ENCODE data around the gene ZNF638. TPM values are rescaled to one million over a fixed set of nuclear protein-coding genes. Genes with fewer than 3 reads are reported as not detected.

Gene ZNF638
- polyA plus RNA-seq, 1 of the 3 experiments (the other 2 are of a cell fraction): 28.1 TPM

DNA sequence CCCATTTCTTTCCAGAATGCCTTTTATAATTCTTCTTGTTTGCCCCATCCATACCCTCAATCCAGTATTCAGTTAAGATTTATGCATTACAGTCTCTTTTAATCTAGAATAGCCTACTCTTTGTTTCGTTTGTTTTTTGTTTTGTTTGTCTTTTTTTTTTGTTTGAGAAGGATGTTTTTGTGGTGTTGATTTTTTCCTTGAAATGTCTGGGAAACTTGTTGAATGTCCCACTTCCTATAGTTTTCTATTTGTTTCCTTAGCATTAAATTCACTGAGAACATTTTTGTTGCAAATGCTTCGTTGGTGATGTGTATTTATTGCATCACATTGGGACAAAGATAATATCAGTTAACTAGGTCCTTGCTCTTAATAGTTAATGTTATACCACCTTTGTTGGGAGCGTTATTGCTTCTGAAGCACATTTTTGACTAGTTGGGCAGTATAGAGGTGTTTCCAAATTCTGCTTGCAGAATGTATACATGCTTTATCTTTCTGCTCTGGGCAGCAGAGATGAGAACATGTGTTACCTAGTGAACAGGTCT is 28.9 kb downstream of the ZNF638 start (continued):
- TF ChIP-seq, protein P1, sequence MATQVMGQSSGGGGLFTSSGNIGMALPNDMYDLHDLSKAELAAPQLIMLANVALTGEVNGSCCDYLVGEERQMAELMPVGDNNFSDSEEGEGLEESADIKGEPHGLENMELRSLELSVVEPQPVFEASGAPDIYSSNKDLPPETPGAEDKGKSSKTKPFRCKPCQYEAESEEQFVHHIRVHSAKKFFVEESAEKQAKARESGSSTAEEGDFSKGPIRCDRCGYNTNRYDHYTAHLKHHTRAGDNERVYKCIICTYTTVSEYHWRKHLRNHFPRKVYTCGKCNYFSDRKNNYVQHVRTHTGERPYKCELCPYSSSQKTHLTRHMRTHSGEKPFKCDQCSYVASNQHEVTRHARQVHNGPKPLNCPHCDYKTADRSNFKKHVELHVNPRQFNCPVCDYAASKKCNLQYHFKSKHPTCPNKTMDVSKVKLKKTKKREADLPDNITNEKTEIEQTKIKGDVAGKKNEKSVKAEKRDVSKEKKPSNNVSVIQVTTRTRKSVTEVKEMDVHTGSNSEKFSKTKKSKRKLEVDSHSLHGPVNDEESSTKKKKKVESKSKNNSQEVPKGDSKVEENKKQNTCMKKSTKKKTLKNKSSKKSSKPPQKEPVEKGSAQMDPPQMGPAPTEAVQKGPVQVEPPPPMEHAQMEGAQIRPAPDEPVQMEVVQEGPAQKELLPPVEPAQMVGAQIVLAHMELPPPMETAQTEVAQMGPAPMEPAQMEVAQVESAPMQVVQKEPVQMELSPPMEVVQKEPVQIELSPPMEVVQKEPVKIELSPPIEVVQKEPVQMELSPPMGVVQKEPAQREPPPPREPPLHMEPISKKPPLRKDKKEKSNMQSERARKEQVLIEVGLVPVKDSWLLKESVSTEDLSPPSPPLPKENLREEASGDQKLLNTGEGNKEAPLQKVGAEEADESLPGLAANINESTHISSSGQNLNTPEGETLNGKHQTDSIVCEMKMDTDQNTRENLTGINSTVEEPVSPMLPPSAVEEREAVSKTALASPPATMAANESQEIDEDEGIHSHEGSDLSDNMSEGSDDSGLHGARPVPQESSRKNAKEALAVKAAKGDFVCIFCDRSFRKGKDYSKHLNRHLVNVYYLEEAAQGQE (IDR thresholded peaks at IDR 0.05; ENCODE audit: low read depth, low read length): no peak
- TF ChIP-seq TEAD4 (IDR thresholded peaks at IDR 0.05; ENCODE audit: borderline replicate concordance, insufficient read depth) (no peak), SMC3 (IDR thresholded peaks at IDR 0.05; ENCODE audit: low read depth, low read length) (no peak)
- TF ChIP-seq, protein P2, sequence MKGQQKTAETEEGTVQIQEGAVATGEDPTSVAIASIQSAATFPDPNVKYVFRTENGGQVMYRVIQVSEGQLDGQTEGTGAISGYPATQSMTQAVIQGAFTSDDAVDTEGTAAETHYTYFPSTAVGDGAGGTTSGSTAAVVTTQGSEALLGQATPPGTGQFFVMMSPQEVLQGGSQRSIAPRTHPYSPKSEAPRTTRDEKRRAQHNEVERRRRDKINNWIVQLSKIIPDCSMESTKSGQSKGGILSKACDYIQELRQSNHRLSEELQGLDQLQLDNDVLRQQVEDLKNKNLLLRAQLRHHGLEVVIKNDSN (IDR thresholded peaks at IDR 0.05; ENCODE audit: borderline replicate concordance, low read depth): no peak
- TF ChIP-seq, protein P3, sequence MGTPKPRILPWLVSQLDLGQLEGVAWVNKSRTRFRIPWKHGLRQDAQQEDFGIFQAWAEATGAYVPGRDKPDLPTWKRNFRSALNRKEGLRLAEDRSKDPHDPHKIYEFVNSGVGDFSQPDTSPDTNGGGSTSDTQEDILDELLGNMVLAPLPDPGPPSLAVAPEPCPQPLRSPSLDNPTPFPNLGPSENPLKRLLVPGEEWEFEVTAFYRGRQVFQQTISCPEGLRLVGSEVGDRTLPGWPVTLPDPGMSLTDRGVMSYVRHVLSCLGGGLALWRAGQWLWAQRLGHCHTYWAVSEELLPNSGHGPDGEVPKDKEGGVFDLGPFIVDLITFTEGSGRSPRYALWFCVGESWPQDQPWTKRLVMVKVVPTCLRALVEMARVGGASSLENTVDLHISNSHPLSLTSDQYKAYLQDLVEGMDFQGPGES (IDR thresholded peaks at IDR 0.05; ENCODE audit: low read depth, low read length): no peak

DNA sequence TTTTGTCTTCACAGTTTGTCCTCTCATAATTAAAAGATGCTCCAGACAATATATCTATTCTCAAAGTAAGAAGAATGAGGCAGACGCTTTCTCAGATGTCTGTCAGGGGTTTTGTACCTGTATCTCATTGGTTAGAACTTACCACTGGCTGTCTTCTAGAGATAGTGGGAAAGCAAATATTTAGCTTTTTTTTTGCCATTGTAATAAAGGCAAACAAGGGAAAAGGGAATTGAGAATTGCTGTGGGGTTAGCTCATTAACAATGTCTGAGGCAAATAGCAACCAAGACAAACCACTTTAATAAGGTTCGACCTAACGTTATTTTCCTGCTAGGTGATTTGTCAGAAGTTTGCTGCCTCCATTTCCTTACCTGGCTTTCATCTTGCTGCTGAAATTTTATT is 30.0 kb downstream of the ZNF638 start:
- POLR2A ChIA-PET: no interaction called here

More for the DNA sequence above, 30.0 kb downstream of the ZNF638 start:
- no peak overlapping the region for H2AFZ ChIP-seq (ENCODE audit: low read depth)
- no peaks in the 10 kb centered on the region for H3K9me2 ChIP-seq
- WGBS (ENCODE audit: low lambda C conversion rate): 96% methylated on average over 3 of the region's 3 CpGs
- no peaks in the 10 kb centered on the region for H3K9me3 ChIP-seq
- H3F3A ChIP-seq (replicated peaks; ENCODE audit: insufficient read depth): peaks cover 9% of the 10 kb centered on the region
- no peak for DNase-seq
- TF ChIP-seq FOSL2 (IDR thresholded peaks at IDR 0.05; ENCODE audit: borderline replicate concordance, low read depth) (no peak), GATA2 (CRISPR knock-in tag; IDR thresholded peaks at IDR 0.05) (no peak), RFX5 (IDR thresholded peaks at IDR 0.05; ENCODE audit: low read length) (no peak), NFIC (IDR thresholded peaks at IDR 0.05; ENCODE audit: borderline replicate concordance) (no peak), TAF1 (IDR thresholded peaks at IDR 0.05; ENCODE audit: borderline replicate concordance, low read depth, low read length) (no peak), EP300 (IDR thresholded peaks at IDR 0.05; ENCODE audit: borderline replicate concordance in 1 of 2, low read depth in 1 of 2, low read length in 1 of 2) (no peak), JUND (IDR thresholded peaks at IDR 0.05) (no peak), POLR2AphosphoS5 (IDR thresholded peaks at IDR 0.05; ENCODE audit: low read depth, low read length) (no peak), TCF12 (IDR thresholded peaks at IDR 0.05) (no peak), CHD2 (IDR thresholded peaks at IDR 0.05; ENCODE audit: low read length, partially characterized antibody) (no peak), RCOR1 (IDR thresholded peaks at IDR 0.05; ENCODE audit: low read length) (no peak), NRF1 (IDR thresholded peaks at IDR 0.05; ENCODE audit: low read depth, low read length) (no peak), RAD21 (IDR thresholded peaks at IDR 0.05; ENCODE audit: low read length) (no peak), ELF1 (IDR thresholded peaks at IDR 0.05) (no peak), RXRA (IDR thresholded peaks at IDR 0.05; ENCODE audit: borderline replicate concordance, low read depth) (no peak)
- TF ChIP-seq, protein P3 (IDR thresholded peaks at IDR 0.05; ENCODE audit: low read depth, low read length): no peak
- TF ChIP-seq, protein P4, sequence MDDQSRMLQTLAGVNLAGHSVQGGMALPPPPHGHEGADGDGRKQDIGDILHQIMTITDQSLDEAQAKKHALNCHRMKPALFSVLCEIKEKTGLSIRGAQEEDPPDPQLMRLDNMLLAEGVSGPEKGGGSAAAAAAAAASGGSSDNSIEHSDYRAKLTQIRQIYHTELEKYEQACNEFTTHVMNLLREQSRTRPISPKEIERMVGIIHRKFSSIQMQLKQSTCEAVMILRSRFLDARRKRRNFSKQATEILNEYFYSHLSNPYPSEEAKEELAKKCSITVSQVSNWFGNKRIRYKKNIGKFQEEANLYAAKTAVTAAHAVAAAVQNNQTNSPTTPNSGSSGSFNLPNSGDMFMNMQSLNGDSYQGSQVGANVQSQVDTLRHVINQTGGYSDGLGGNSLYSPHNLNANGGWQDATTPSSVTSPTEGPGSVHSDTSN (IDR thresholded peaks at IDR 0.05): no peak
- H3K4me3 ChIP-seq (ENCODE audit: low read depth in 2 of 2, low read length in 1 of 2): no peak overlapping the region
- CTCF ChIA-PET: no interaction called here
- no peak overlapping the region for H3K27ac ChIP-seq (ENCODE audit: low read depth in 2 of 2, low read length in 1 of 2)
- H3K9ac ChIP-seq: no peak overlapping the region
- H3K4me2 ChIP-seq: no peak overlapping the region
- H3K27me3 ChIP-seq (ENCODE audit: insufficient read depth): no peaks in the 10 kb centered on the region
- H4K20me1 ChIP-seq (ENCODE audit: insufficient read depth): peaks cover 50% of the 10 kb centered on the region
- no peaks in the 10 kb centered on the region for H3K4me1 ChIP-seq (ENCODE audit: control insufficient read depth in 1 of 2, insufficient read depth in 2 of 2, low read depth in 1 of 2, low read length in 1 of 2)
- H3K79me2 ChIP-seq (ENCODE audit: insufficient read depth): peaks cover 80% of the 10 kb centered on the region
- H3K36me3 ChIP-seq (replicated peaks in 1 of 2; ENCODE audit: control insufficient read depth in 1 of 2, insufficient read depth in 2 of 2, low read length in 1 of 2): peaks cover 88 to 93% of the 10 kb centered on the region in 2 experiments
